AG04450 (cell line): ENCODE measurements around the gene SEPTIN11. TPM values are rescaled to one million over a fixed set of nuclear protein-coding genes. Genes with fewer than 3 reads are reported as not detected.

Experiments used
- CTCF ChIA-PET: fragments of 300-600, 350-600 bp; formaldehyde crosslinking; extraction: SDS; loops from one replicate; lab custom pipeline; 2022; ENCODE audit warnings: antibody characterized with exemption, inconsistent platforms; lab: Charles Lee
- POLR2A ChIA-PET: fragments of 350-600 bp; formaldehyde crosslinking; extraction: SDS; loops from one replicate; lab custom pipeline; 2021; ENCODE audit warnings: antibody characterized with exemption, inconsistent platforms; lab: Yijun Ruan, JAX
- DNase-seq: peaks from one replicate; pipeline ENCODE4 v3.0.0-alpha.2; 2011; ENCODE audit warnings: low read depth, low spot score
- H3K27ac ChIP-seq: one replicate; pipeline ENCODE4 v1.5.1; 2012; ENCODE audit warnings: low read depth, low read length, control low read depth
- H3K27me3 ChIP-seq: one replicate; pipeline ENCODE4 v1.6.0; 2012; ENCODE audit warnings: low read length; ENCODE audit not compliant: control insufficient read depth, insufficient read depth
- H3K4me3 ChIP-seq: 2 replicates; pipeline ENCODE4 v1.5.1; 2011; ENCODE audit warnings: mild to moderate bottlenecking, low read depth, low read length, control low read depth
- H3K9me3 ChIP-seq: 2 replicates; pipeline ENCODE4 v1.5.1; 2012; ENCODE audit warnings: low read length; ENCODE audit not compliant: control insufficient read depth, insufficient read depth
- polyA plus RNA-seq: library from polyadenylated mRNA; depleted of rRNA; stranded (reverse); fragments of >200 nt; gene quantifications from 2 replicates; pipeline ENCODE4 v1.2.3, GENCODE V29; 2011
- TF ChIP-seq, protein P1 (sequence below): IDR thresholded peaks from 2 replicates; pipeline ENCODE4 v1.5.1; 2011; ENCODE audit warnings: low read depth, low read length, control low read depth, inconsistent platforms

Gene SEPTIN11
- polyA plus RNA-seq, 1 experiment: 728 TPM

DNA sequence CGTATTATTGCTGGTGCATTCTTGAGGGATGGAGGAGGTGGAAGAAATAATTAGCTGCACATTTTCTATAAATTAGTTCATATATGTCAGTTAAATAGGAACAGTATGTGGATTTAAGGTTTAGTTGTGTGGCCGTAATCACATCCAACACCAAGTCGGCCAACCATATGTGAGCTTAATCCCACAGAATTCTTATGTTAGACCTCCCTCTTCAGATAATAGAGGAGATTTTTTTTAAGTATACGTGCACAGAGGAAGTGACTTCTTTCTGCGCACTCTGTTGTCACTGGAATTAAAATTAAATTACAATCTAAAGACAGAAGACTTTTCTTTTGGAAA lies 2.1 kb downstream of the SEPTIN11 start:
- DNase-seq: no peak
- TF ChIP-seq, protein P1, sequence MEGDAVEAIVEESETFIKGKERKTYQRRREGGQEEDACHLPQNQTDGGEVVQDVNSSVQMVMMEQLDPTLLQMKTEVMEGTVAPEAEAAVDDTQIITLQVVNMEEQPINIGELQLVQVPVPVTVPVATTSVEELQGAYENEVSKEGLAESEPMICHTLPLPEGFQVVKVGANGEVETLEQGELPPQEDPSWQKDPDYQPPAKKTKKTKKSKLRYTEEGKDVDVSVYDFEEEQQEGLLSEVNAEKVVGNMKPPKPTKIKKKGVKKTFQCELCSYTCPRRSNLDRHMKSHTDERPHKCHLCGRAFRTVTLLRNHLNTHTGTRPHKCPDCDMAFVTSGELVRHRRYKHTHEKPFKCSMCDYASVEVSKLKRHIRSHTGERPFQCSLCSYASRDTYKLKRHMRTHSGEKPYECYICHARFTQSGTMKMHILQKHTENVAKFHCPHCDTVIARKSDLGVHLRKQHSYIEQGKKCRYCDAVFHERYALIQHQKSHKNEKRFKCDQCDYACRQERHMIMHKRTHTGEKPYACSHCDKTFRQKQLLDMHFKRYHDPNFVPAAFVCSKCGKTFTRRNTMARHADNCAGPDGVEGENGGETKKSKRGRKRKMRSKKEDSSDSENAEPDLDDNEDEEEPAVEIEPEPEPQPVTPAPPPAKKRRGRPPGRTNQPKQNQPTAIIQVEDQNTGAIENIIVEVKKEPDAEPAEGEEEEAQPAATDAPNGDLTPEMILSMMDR: no peak
- POLR2A ChIA-PET: interaction anchor here (0.7 to 4.1 kb wide), 3 partner anchors 35 to 198 kb away, joined by 3 to 25 read pairs (median 25); no protein-coding TSS in a partner anchor
- Histone ChIP-seq H3K9me3 (peaks cover 17% of the 10 kb centered on the region; the same call in 1 of the 2 replicates), H3K27ac (no peak overlapping the region), H3K4me3 (peak overlapping the region; percentile 90), H3K27me3 (no peaks in the 10 kb centered on the region)
- CTCF ChIA-PET: interaction anchor here (1.1 to 2.4 kb wide), 3 partner anchors 94 to 441 kb away, joined by 3 to 19 read pairs (median 6); no protein-coding TSS in a partner anchor

DNA sequence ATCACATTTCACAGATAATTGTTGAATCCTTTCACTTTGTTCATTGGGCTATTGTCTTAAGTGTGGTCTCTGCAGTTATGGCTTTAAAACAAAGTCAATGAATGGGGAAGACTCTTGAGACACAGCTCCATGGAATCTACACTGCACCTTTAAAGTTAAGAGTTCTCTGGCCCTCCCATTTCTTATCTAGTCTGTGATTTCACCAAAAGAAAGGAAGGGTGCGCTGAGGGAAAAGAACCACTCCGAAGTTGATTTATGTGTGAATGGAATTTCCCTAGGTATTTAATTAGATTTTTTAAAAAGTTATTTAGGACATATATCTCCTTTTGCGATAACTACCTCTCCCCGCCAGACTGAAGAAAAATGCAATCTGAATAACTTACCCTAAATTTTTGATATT lies 2.5 kb downstream of the SEPTIN11 start:
- H3K9me3 ChIP-seq: peaks cover 17% of the 10 kb centered on the region; the same call in 1 of the 2 replicates
- no peak for DNase-seq
- H3K27ac ChIP-seq: no peak overlapping the region
- peak overlapping the region; percentile 90 for H3K4me3 ChIP-seq
- no peaks in the 10 kb centered on the region for H3K27me3 ChIP-seq
- TF ChIP-seq, protein P1: no peak
- CTCF ChIA-PET: interaction anchor here (1.1 to 2.4 kb wide), 4 partner anchors 26 to 441 kb away, joined by 3 to 19 read pairs (median 4); no protein-coding TSS in a partner anchor
- POLR2A ChIA-PET: interaction anchor here (0.7 to 3.6 kb wide), 2 partner anchors 35 to 121 kb away, joined by 3 to 25 read pairs; no protein-coding TSS in a partner anchor

DNA sequence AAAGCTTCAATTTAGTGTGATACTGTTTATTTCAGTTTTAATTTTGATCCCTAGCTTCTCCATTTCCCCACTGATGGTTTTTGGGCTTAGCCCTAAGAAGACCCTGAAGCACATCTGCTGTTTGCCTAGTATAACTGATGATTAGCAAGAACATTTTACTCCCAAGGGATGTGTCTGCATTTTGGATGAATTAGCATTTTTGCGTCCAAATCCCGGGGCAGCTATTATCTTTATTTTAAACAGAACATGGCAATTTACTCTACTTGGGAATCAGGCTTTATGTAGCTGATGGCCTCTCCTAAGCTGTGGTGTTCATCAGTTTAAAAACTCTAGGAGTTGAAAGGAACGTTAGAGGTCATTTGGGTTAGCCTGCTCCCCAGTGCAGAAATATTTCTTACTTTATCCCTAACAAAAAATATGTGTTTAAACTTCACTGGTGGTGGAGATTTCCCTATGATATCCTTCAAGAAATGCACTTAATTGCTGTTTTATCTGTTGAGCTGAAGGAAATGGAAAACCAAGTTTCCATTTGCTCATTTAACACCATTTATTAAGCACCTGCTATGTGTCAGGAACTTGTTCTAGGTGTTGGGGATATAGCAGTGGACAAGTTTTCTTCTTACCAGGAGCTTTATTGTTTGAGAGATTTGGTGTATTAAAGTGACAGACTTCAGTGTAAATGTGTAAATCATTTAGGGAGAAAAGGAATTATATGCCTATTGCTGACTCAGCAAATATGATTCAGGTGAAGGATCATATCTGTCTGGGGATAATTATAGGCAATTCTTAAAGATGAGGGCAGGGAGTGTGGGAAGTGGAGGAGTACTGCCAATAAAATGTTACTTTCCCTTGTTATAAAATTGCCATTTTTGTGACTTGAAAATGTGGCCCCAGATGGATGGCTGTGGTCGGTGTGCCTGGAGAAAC lies 3.4 kb downstream of the SEPTIN11 start:
- POLR2A ChIA-PET: interaction anchor here (3.6 kb wide), 1 partner anchor 34 kb away, joined by 25 read pairs; no protein-coding TSS in a partner anchor
- H3K27ac ChIP-seq: no peak overlapping the region
- TF ChIP-seq, protein P1: no peak
- peak overlapping the region; percentile 90 for H3K4me3 ChIP-seq
- no peaks in the 10 kb centered on the region for H3K27me3 ChIP-seq
- peaks cover 16% of the 10 kb centered on the region; the same call in 1 of the 2 replicates for H3K9me3 ChIP-seq
- CTCF ChIA-PET: interaction anchor here (1.2 to 2.4 kb wide), 3 partner anchors 25 to 442 kb away, joined by 3 to 19 read pairs (median 3); no protein-coding TSS in a partner anchor
- DNase-seq: no peak

DNA sequence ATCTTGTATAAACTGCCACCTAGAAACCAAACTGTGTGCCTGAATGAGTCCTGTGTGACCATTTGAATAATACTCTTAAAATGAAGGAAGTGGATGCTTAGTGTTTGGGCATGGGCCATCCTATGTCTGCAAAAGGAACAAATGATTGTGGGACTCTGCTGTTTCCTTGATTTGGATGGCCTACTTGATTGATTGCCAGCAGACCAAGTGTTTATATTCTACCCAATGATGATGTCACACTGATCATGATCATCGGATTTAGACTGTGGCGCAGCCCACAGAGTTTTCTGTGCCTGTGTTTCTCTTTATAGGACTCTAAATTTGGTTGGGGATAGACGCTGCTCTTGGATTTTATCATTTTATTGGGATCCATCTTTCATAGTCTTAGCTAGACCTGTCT lies 4.4 kb downstream of the SEPTIN11 start:
- Histone ChIP-seq H3K27me3 (no peaks in the 10 kb centered on the region), H3K4me3 (peak overlapping the region; percentile 17; the same call in 1 of the 2 replicates), H3K9me3 (peaks cover 8% of the 10 kb centered on the region; the same call in 1 of the 2 replicates), H3K27ac (no peak overlapping the region)
- TF ChIP-seq, protein P1: no peak
- no peak for DNase-seq
- ChIA-PET CTCF (no interaction called here), POLR2A (no interaction called here)
